ENCODE measurements around the gene IPO8. TPM values are rescaled to one million over a fixed set of nuclear protein-coding genes. Genes with fewer than 3 reads are reported as not detected.

IPO8 gene
- total RNA-seq, 1 experiment from 2014 or later, result 75.0 TPM

DNA sequence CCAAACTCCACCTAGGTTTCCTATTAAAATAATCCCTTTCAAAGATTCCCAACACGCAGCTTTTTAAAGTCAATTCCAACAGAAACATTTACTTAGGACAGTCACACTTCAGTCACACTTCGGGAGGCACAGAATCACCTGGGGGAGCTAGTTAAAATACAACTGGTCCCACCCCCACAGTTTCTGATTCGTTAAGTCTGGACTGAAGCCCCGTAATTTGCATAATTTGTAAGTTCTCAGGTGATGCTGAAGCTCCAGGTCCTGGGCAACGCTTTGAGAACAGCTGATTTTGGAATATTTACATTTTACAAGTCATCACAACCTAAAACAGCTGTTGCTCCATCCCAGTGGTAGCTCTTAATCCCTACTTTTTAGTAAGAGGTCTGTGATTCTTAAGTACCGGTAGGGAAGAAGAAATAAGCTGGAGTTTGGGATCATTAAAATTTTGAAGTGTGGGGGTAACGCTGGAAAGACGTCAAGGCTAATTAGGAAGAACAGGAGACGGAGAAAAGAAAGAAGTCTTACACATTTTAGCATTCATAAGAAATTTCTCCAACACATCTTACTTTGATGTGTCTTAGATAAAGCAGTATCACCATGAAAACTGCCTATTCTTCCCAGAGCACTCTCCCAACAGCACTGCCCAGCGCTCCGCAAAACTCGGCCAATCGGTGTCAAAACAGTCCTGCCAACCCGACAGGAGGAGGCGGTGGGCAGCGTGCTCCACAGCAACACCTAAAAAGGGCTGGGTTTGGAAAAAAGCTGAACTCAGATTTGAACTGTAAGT, 1.1 kb downstream of the IPO8 start:
- no peaks in the 10 kb centered on the region; the same call in 1 of the 2 replicates for H4K20me1 ChIP-seq (ENCODE audit: insufficient read depth)
- no peaks in the 10 kb centered on the region for H3K27me3 ChIP-seq (ENCODE audit: insufficient read depth, low read depth)
- peak overlapping the region; percentile 88 for H2AFZ ChIP-seq
- H3K79me2 ChIP-seq (ENCODE audit: low read depth), result peaks cover 56% of the 10 kb centered on the region
- peak overlapping the region; percentile 81 for H3K4me2 ChIP-seq
- no peaks in the 10 kb centered on the region for H3F3A ChIP-seq (ENCODE audit: insufficient read depth, low read depth)
- intact Hi-C loops (cut with micrococcal nuclease; ENCODE audit: unreplicated experiment), result loop anchor here (1.0 kb wide), 2 partner anchors 60 to 102 kb away; partner anchors contain the start of gene CAPRIN2
- no TSS peak for BruUV-seq (replicated peaks)
- no peaks in the 10 kb centered on the region; the same call in 1 of the 2 replicates for H3K9me3 ChIP-seq (ENCODE audit: insufficient read depth, low read depth)
- peaks cover 19% of the 10 kb centered on the region for H3K4me1 ChIP-seq (replicated peaks; ENCODE audit: insufficient read depth)
- peak overlapping the region; percentile 15 for H3K27ac ChIP-seq
- ChIA-PET POLR2A (ENCODE audit: unreplicated experiment) (interaction anchor here (0.5 kb wide), 1 partner anchor 33 kb away, joined by 4 read pairs; no protein-coding TSS in a partner anchor), CTCF (interaction anchor here (1.0 kb wide), 1 partner anchor 61 kb away, joined by 4 read pairs; the partner anchor contains the start of gene CAPRIN2)
- H3K4me3 ChIP-seq, result peak overlapping the region; percentile 95
- TF ChIP-seq, protein P1, sequence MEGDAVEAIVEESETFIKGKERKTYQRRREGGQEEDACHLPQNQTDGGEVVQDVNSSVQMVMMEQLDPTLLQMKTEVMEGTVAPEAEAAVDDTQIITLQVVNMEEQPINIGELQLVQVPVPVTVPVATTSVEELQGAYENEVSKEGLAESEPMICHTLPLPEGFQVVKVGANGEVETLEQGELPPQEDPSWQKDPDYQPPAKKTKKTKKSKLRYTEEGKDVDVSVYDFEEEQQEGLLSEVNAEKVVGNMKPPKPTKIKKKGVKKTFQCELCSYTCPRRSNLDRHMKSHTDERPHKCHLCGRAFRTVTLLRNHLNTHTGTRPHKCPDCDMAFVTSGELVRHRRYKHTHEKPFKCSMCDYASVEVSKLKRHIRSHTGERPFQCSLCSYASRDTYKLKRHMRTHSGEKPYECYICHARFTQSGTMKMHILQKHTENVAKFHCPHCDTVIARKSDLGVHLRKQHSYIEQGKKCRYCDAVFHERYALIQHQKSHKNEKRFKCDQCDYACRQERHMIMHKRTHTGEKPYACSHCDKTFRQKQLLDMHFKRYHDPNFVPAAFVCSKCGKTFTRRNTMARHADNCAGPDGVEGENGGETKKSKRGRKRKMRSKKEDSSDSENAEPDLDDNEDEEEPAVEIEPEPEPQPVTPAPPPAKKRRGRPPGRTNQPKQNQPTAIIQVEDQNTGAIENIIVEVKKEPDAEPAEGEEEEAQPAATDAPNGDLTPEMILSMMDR (conservative IDR thresholded peaks at IDR 0.05), result no peak
- no peak for TF ChIP-seq EZH2 (IDR thresholded peaks at IDR 0.05; ENCODE audit: low read depth)
- peak; percentile 55 to 56 for DNase-seq
- no peaks in the 10 kb centered on the region for H3K9me2 ChIP-seq (ENCODE audit: insufficient read depth)
- H3K36me3 ChIP-seq (ENCODE audit: low read depth), result no peaks in the 10 kb centered on the region

DNA sequence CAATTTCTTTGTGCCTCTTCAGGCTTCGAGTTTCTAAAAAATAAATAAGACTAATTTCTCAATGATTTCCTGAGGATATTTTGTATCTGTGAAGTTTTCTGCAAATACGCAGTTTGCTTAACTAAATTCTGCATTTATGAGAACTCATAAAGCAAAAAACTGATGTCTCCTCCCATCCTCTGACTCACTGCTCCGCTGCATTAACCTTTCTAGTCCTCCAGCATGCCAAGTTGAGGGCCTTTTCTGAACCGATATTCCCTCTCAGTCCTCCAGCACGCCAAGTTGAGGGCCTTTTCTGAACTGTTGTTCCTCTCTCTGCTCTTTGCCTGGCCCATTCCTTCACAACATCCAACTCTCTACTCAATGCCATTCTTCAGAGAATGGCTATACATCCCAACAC, 3.2 kb downstream of the IPO8 start:
- no peaks in the 10 kb centered on the region; the same call in 1 of the 2 replicates for H4K20me1 ChIP-seq (ENCODE audit: insufficient read depth)
- ChIA-PET POLR2A (ENCODE audit: unreplicated experiment) (no interaction called here), CTCF (no interaction called here)
- H3K4me2 ChIP-seq, result no peak overlapping the region
- no peaks in the 10 kb centered on the region for H3F3A ChIP-seq (ENCODE audit: insufficient read depth, low read depth)
- no peak overlapping the region for H3K4me3 ChIP-seq
- no peaks in the 10 kb centered on the region; the same call in 1 of the 2 replicates for H3K9me3 ChIP-seq (ENCODE audit: insufficient read depth, low read depth)
- no peaks in the 10 kb centered on the region for H3K27me3 ChIP-seq (ENCODE audit: insufficient read depth, low read depth)
- H3K4me1 ChIP-seq (replicated peaks; ENCODE audit: insufficient read depth), result peaks cover 19% of the 10 kb centered on the region
- TF ChIP-seq EZH2 (IDR thresholded peaks at IDR 0.05; ENCODE audit: low read depth), result no peak
- TF ChIP-seq, protein P1 (conservative IDR thresholded peaks at IDR 0.05), result no peak
- H2AFZ ChIP-seq, result no peak overlapping the region
- peaks cover 57% of the 10 kb centered on the region for H3K79me2 ChIP-seq (ENCODE audit: low read depth)
- H3K27ac ChIP-seq, result no peak overlapping the region
- H3K9me2 ChIP-seq (ENCODE audit: insufficient read depth), result no peaks in the 10 kb centered on the region
- no peak for DNase-seq
- intact Hi-C loops (cut with micrococcal nuclease; ENCODE audit: unreplicated experiment), result no loop called here
- 0 out of 2 replicates have a peak, but pooled peaks cover 4% of the 10 kb centered on the region for H3K36me3 ChIP-seq (ENCODE audit: low read depth)
- BruUV-seq (replicated peaks), result no TSS peak

DNA sequence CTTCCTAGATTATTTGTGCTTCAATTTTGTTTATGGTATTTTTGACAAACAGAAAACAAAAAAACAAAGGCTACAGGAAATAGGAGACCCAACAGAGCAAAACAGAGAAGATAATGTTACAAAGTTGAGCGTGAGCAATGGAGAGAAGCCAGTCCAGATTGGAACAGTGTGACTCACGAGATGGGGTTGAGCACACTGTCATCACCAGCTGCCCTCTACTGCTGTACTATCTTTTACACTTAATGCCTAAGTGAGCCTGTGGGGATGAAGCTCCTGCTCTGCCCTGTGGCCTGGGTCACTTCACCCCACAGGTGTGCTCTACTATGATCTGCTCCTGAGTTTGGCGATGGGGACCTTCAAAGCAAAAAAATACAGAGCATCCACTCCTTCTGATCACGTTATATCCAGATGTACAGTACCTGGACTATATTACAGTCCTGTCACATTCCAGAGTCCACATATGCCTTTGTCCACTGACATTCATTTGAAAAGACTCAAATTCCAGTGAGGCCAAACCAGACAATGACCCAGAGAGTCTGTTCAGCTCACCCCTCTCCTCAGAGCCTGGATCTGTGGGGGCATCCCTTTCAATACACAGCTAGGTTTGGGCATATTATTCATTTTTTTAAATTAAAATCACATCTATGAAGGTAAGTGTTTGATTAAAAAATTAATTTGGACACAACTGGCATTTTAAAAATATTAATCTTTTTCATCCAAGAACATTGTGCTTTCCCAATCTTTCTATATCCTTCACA, 4.4 kb downstream of the IPO8 start:
- H3K9me2 ChIP-seq (ENCODE audit: insufficient read depth), result no peaks in the 10 kb centered on the region
- peaks cover 64% of the 10 kb centered on the region for H3K79me2 ChIP-seq (ENCODE audit: low read depth)
- H3F3A ChIP-seq (ENCODE audit: insufficient read depth, low read depth), result no peaks in the 10 kb centered on the region
- peaks cover 19% of the 10 kb centered on the region for H3K4me1 ChIP-seq (replicated peaks; ENCODE audit: insufficient read depth)
- no TSS peak for BruUV-seq (replicated peaks)
- ChIA-PET POLR2A (ENCODE audit: unreplicated experiment) (no interaction called here), CTCF (no interaction called here)
- no peaks in the 10 kb centered on the region for H3K27me3 ChIP-seq (ENCODE audit: insufficient read depth, low read depth)
- TF ChIP-seq EZH2 (IDR thresholded peaks at IDR 0.05; ENCODE audit: low read depth), result no peak
- TF ChIP-seq, protein P1 (conservative IDR thresholded peaks at IDR 0.05), result no peak
- intact Hi-C loops (cut with micrococcal nuclease; ENCODE audit: unreplicated experiment), result no loop called here
- H2AFZ ChIP-seq, result no peak overlapping the region
- no peaks in the 10 kb centered on the region; the same call in 1 of the 2 replicates for H4K20me1 ChIP-seq (ENCODE audit: insufficient read depth)
- DNase-seq, result peak in 1 of 2 experiments; percentile 19
- no peak overlapping the region for H3K4me2 ChIP-seq
- H3K27ac ChIP-seq, result no peak overlapping the region
- H3K4me3 ChIP-seq, result no peak overlapping the region
- H3K9me3 ChIP-seq (ENCODE audit: insufficient read depth, low read depth), result no peaks in the 10 kb centered on the region; the same call in 1 of the 2 replicates
- H3K36me3 ChIP-seq (ENCODE audit: low read depth), result 0 out of 2 replicates have a peak, but pooled peaks cover 4% of the 10 kb centered on the region
